Activated T-helper 1 cell treated with anti-CD3 and anti-CD28 coated beads, Interleukin-2, amount 50 U/mL, for 16 hours (primary cell): Measurements from ENCODE around the gene S100B.
A peak's percentile ranks its signal among the peaks of the same experiment; 100 is the strongest.

Experiments
- DNase-seq, 2 donors: peaks; one replicate each; pipeline ENCODE4 v3.0.0-alpha.2; 2020; ENCODE audit warnings: low read depth in 1 of 2, low spot score in 1 of 2

S100B gene

DNA sequence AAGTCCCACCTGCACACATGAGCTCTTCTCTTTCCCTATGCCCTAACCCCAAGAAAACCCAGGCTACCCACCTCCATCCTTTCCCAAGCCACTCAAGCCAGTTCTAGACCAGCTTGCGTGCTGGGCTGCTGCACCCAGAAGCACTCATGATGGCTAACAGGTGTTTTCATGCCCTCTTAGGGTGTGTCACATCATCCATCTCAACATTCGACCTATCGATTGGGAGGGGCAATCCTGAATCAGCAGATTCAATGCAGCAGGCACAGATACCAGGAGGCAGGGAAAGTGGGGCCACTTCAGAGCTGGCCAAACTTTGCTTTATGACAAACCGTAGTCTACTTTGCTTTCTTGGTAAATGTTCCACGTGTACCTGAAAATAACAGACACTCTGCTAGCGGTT lies 24.0 kb upstream of the S100B start:
- no peak for DNase-seq

DNA sequence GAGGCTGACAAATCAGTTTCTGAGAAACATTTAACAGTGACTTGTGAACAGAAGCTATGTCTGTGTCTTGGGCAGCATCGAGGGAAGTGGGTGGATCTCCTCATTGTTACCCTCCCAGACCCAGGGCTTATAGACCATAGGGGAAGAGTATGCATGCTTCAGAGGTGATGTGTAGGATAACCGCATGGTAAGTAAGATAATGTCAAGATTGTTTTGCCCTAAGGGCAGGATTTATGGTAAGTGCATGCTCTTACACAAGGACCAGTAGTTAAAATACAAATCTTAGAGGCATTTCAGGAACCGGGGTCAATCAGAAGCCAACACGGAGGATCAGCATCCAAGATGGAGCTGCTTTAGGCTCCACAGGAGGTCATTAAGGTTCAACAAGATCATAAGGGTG lies 22.8 kb upstream of the S100B start:
- DNase-seq, result no peak

DNA sequence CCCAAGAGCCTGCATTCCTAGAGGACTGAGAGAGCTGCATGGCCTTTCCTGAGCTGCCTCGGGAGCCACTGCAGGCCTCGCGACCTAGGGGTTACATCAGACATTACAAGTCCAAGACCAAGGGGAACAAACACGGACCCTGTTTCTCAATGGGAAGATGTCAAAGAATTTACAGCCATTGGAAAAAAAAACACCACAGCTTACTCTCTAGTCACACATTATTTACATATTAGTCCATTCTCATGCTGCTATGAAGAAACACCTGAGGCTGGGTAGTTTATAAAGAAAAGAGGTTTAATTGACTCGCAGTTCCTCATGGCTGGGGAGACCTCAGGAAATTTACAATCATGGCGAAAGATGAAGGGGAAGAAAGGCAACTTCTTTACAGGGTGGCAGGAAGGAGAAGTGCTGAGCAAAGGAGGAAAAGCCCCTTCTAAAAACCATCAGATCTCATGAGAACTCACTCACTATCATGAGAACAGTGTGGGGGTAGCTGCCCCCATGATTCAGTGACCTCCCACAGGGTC lies 22.2 kb upstream of the S100B start:
- DNase-seq, result no peak

DNA sequence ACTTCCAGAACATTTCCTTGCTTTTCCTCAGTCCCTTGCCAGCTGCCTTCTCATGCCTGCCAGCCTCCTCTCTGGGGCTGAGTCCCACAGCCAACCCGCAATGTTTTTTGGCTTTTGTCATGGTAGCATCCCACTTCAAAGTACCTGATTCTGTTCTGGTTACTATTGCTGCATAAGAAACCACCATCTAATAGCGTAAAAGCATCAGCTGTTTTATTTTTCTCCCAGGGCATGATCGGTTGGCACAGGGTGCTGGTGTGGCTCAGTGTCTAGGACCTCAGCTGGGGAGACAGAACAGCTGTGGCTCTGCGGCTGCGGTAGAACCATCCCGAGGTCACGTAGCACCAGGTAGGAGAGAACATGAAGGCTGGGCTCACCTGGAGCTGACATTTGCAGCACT lies 21.7 kb upstream of the S100B start:
- DNase-seq, result no peak

DNA sequence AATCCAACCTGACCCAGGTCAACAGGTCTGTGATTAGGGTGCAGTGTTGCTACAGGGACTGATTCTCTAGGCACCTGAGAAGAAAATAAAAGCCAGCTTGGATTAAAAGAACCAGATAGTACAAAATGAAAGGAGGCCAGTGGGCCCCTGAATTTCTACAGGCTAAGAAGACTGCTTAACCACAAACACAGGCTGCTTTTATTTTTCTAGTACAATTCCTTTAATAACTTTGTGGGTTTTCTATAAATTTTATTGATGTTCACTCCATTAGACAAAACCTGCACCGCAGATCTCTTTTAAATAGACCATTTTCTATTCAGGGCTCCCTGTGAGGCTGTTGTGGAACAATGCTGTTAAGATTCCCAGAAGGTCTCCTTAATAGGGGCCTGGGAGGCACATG lies 20.9 kb upstream of the S100B start:
- no peak for DNase-seq

DNA sequence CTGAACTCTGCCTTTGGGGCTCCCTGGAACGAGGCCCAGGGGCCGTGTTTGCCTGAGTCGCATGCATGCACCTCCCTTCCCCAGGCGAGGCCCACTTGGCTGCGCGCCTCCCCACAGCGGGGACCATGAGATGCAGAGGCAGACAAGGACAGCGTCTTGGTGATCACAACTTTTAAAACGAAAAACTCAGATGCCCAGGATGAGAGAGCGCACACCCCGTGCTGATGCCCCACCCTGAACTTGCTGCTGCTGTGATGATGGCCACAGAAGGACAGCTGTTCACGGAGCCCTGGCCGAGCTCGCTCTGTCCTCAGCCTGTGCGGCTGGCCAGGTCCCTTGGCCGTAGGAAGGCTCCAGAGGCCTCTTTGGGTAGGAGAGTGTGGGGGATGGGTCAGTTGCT lies 19.2 kb upstream of the S100B start:
- no peak for DNase-seq

DNA sequence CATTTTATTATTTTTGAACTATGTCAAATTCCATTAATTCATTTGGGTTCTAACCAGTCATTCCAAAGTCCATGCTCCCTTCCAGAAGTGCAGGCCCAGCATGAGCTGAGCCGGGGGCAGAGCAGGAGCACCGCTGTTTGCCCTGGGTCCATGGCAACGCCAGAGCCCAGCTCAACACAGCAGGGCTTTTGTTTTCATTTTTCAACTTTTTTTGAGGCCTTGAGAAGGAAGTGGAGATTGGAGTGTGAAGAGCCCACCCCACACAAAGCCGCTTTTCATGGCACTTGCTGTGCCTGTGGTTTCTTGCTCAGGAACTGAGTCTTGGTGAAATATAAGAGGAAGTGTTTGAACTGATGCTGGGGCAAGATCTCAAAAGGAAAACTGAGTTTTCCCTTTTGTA lies 17.3 kb upstream of the S100B start:
- no peak for DNase-seq

DNA sequence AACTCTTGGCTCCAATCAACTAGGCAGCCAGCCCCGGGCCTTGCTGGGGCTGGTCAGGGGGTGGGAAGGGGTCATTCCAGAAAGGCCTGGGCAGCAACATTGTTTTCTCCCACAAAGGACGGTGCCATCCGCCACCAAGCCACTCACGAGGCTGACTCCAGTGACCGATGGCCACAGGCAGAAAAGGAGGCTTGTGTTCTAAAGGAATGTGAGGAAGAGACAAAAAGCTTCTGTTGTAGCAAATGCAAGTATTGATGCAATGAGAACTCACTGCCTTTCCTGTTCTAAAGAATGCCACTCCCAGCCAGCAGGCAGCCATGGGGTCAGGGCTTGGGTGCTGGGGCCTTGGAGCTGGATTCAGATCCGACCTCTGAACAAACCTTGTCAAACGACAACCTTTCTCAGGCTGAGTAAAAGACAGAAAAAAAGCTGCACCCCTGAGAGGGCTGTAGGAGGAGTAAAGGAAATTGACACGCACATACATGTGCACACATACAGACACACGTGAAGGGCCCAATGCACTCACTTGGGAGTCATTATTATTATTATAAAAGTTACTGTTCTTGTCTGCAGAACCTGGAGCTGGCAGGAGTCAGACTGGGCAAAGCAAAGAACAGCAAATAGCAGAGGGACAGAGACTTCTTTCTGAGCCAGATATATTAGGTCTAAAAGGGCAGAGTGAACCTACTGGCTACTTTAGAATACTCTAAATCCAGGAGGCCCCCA lies 16.7 kb upstream of the S100B start:
- DNase-seq, result no peak

DNA sequence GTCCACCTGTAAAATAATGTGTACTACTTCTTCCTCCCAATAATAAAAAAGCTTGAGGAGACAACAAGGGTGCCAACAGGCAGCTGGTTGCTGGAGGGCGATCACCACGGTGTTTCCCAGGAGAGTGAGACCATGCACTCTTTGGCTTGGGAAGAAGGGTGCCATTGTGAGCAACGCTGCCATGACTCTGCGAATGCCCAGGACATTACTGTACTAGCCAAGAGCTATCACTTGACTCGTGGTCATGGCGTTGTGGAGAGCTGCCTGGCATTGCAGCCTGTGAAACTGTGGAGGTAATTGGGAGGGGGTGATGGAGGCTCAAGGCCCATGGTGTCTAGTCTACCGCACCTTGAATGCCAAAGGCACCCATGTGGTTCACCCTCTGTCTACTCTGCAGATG lies 16.0 kb upstream of the S100B start:
- DNase-seq, result no peak

DNA sequence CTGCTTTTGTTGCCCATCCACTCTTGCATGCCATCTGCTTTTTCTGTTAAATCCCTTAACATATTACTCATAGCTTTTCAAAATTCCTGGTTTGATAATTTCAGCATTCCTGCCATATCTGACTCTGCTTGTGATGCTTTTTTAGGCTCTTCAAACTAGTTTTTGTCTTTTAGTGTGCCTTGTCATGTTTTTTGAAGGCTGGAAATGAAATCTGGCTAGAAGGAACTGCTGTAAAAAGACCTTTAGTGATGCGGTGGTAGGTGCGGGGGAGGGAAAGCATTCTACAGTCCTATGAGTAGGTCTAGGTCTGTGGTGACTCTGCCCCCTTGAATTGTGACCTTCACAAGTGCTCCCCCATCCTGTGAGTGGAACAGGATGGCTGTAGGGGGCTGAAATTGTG lies 15.0 kb upstream of the S100B start:
- no peak for DNase-seq

DNA sequence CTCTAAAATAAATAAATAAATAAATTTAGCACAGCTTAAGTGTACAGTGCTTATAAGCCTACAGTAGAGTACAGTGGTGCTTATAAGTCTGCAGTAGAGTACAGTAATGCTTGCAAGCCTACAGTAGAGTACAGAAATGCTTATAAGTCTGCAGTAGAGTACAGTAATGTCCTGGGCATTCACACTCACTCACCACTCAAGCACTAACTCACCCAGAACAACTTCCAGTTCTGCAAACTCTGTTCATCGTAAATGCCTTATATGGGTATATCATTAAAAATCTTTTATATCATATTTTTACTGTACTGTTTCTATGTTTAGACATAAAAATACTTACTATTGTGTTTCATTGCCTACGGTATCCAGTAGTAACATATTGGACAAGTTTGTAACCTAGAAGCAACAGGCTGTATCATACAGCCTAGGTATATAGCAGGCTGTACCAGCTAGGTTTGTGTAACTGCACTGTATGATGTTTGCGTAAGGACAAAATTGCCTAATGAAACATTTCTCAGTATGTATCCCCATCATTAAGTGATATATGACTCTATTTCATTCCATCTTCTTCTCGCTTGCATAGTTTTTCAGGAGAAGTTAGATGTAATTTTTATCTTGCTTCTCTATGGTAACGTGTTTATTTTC lies 14.0 kb upstream of the S100B start:
- no peak for DNase-seq

DNA sequence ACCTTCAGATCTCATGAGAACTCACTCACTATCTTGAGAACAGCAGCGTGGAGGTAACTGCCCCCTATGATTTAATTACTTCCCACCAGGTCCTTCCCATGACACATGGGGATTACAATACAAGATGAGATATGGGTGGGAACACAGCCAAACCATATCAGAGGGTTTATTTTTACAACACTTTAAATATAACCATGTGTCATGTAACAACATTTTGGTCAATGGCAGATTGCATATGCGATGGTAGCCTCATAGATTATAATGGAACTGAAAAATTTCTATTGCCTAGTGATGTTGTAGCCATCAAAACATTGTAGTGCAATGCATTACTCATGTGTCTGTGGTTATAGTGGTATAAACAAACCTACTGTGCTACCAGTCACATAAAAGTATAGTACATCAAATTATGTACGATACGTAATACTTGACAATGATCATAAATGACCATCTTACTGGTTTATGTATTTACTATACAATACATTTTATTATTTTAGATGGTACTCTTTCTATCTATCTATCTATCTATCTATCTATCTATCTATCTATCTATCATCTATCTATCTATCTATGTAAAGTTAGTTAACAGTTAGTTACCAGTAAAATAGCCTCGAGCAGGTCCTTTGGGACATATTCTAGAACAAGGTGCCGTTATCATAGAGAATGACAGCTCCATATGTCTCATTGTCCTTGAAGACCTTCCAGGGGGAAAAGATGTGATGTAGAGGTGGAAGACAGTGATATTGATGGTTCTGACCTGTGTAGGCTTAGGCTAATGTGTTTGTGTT lies 12.6 kb upstream of the S100B start:
- DNase-seq, result no peak

DNA sequence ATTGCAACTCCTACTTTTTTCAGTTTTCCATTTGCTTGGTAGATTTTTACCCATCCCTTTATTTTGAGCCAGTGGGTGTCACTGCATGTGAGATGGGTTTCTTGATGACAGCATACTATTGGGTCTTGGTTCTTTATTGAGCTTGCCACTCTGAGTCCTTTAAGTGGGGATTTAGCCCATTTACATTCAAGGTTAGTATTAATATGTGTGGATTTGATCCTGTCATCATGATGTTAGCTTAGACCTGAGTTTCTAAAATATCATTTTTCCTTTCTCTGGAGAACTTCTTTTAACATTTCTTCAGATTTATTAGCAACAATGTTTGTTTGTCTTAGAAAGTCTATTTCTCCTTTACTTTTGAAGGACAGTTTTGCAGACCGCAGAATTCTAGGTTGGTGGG lies 11.8 kb upstream of the S100B start:
- no peak for DNase-seq

DNA sequence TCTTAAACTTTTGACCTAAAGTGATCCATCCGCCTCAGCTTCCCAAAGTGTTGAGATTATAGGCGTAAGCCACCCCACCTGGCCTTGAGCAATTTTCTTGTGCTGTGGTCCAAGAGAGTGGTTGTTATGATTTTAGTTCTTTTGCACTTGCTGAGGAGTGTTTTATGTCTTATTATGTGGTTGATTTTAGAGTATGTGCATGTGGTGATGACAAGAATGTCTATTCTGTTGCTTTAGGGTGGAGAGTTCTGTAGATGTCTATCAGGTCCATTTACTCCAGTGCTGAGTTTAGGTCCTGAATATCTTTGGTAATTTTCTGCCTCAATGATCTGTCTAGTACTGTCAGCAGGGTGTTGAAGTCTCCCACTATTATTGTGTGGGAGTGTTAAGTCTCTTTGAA lies 11.2 kb upstream of the S100B start:
- no peak for DNase-seq

DNA sequence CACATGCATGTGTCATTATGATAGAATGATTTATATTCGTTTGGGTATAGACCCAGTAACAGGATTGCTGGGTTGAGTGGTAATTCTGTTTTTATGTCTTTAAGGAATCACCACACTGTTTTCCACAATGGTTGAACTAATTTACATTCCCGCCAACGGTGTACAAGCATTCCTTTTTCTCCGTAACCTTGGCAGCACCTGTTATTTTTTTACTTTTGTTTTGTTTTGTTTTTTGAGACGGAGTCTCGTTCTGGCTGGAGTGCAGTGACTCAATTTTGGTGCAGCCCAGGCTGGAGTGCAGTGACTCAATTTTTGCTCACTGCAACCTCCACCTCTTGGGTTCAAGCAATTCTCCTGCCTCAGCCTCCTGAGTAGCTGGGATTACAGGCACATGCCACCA lies 8.5 kb upstream of the S100B start:
- DNase-seq, result no peak

DNA sequence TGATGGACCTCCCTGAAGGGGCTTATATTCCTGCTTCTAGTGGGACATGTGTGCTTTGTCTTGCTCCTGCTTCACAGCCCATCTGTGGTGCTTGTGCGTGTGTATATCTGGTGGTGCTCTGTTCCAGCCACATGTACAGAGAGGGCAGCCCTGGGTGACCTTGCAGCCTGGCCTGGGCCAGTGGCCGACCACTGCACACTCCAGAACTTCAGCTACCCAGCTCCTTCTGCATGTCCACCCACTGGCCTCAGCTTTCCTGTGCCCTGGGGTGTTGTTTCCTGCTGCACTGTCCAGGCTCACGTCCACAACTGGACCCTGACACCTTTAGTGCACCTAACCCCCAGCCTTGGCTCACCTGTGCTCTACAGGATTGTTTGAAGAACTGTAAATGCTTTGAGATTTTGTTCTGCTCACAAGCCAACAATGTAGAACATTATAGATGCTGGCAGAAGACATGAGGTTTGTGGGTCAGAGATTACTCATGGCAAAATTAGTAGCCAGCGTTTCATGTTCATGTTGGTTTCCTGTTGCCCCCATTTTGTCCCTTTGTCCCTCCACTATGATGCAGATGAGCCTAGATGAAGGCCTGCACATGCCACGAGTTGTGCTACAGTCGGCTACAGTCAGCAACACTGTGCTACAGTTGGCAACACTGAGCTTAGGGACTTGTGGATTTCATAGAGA lies 5.3 kb upstream of the S100B start:
- no peak for DNase-seq

DNA sequence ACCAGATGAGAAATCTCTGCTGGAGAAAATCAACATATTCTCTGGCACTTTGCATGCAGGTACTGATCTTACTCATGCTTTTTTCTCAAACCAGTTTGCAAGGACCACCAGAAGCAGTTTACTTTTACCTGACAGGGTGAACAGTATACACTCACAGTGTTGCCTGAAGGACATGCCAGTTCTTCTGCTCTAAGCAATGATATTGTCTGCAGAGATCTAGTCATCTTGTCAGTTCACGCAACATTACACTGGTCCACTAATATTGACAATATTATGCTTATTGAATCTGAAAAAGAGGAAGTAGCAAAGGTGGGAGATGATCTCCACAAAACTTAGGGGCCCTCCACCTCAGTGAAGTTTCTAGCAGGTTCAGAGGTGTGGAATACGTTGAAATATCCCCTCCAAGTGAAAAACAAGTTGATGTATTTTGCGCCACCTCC lies 3.8 kb upstream of the S100B start:
- DNase-seq, result no peak

DNA sequence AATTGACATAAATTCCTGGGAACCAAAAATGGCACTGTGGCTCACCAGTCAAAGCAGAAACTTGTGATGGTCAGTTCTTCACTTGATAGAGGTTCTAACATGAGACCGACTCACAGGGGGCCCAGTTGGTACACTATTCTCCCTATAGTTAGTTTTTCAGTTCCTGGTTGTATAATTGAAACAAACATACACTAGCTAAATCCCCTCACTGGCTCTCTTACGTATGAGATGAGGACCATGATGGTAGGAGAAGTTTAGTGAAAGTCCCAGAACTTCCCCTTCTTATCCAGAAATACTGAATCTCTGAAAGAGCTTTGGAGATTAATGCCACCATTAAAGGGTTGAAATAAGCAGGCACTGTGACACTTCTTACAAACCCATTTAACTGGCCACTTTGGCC lies 2.8 kb upstream of the S100B start:
- DNase-seq, result no peak

DNA sequence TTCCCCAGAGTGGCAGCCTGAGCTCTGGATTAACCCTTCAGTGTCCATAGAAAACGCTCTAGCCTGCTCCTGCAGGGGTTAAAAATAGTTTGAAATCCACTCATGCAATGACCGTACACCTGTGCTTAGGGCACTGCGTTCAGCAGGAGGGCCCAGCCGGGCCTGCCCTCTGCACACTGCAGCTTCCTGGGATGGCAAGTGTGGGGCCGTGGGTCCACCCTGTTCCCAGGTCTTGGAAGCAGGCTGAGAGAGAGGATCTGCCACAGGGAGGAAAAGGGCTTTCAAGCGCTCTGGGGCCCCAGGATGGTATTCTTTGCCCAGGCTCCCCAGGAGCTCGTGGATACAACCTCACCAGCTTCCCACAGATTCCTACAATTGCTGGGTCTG lies 1.5 kb upstream of the S100B start:
- no peak for DNase-seq

DNA sequence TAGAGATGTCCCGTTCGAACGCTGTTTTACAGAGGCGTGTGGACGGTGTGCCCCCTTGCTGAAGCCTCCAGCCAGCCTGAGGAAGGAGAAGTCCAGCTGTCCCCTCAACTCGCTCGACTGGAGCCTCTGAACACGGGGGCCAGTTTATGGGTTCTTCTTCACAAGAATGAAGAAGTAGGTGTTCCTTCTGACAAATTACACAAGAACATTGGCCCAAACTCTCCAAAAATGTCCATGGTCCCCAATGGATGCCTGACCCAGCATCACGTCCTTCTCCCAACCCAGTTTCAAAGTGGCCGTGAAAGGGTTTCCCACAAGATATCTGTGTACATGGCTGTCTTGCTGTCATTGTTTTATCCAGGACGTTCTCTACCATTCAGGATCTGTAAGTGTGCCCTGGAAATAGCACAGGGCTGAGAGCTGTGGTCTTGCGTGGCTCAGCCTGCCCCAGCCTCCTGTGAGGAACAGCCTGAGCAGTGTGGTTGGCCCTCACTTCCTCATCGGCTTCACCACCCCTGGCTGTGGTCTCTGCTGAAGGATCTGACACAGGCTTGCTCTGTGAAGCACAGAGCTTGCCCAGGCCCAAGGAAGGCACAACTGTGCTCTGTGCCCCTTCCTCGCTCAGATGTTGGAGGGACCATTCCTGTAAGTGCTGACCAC lies 1.0 kb upstream of the S100B start:
- peak in 1 of 2 donors; percentile 18 for DNase-seq

DNA sequence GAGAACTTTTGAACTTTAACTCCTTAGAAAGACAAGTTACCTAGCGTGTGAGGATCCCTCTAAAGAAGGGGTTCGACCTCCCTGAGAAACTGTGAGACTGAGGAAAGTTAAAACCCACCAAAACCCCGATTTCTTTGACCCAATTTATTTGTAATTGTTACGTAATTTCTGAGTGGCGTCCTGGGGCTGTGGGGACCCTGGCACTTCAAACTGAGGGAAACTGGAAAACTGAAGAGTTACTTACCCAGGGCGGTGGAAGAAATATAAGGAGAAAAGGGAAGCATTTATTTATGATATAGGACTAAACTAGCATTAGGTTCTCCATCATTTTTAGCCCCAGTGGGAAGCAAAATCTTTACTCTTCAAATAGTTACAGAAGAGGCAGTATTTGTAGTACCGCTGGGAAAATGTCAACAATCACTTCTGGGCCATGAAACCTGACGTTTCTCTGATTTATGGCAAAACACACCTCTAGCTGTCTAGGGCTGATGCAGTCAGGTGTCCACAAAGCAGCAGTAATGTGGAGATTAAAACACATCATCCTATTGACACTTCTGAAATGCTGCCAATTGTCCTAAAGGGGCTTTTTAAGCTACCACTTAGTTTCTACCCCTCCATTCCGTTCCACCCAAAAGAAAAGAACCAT lies 430 bp downstream of the S100B start:
- no peak for DNase-seq
